BLaER1 treated with 17β-estradiol and CSF1 and Interleukin-3, amounts not matched to agents 10 nM and 100 nM (cell line): ENCODE results near the gene WDR33.
"Not testable (repeated sequence)": the region's sequence is repeated elsewhere in the genome, so short reads cannot be mapped to it uniquely, and the experiment has no call there.

Source experiments
- H3K27ac ChIP-seq, 11 experiments: shearing (Covaris generic); formaldehyde crosslinking; 2 replicates each; pipeline ENCODE4 v1.8.1; 2022
- H3K27me3 ChIP-seq, 11 experiments: shearing (Covaris generic); formaldehyde crosslinking; 2 replicates each; pipeline ENCODE4 v1.8.1; 2022
- H3K36me3 ChIP-seq, 11 experiments: shearing (Covaris generic); formaldehyde crosslinking; 2 replicates each; pipeline ENCODE4 v1.8.1; 2022
- H3K4me1 ChIP-seq, 10 experiments: shearing (Covaris generic); formaldehyde crosslinking; 2 replicates each; pipeline ENCODE4 v1.8.1; 2022
- H3K4me2 ChIP-seq, 11 experiments: shearing (Covaris generic); formaldehyde crosslinking; 2 replicates each; pipeline ENCODE4 v1.8.1; 2022
- H3K4me3 ChIP-seq, 10 experiments: shearing (Covaris generic); formaldehyde crosslinking; 2 replicates each; pipeline ENCODE4 v1.8.1; 2022
- H3K9ac ChIP-seq, 11 experiments: shearing (Covaris generic); formaldehyde crosslinking; 2 replicates each; pipeline ENCODE4 v1.8.1; 2022
- H3K9me3 ChIP-seq, 11 experiments: shearing (Covaris generic); formaldehyde crosslinking; replicated peaks in 1 of 11; 2 replicates each; pipeline ENCODE4 v1.8.1; 2022
- H4K20me1 ChIP-seq, 11 experiments: shearing (Covaris generic); formaldehyde crosslinking; 2 replicates each; pipeline ENCODE4 v1.8.1; 2022
- Cebpa-rat ChIP-seq, 11 experiments: shearing (Covaris generic); IDR thresholded peaks; 2 replicates each; pipeline ENCODE4 v1.8.1; 2022

Gene WDR33

GRCh38 chr2:127814677-127815076 is 3.7 kb upstream of the WDR33 start:
- Histone ChIP-seq H3K36me3 (no peaks in the 10 kb centered on the region), H3K9ac (no peak overlapping the region), H3K4me2 (no peak overlapping the region), H3K9me3 (peaks cover 14 to 26% (median 19%) of the 10 kb centered on the region in 11 experiments), H3K4me3 (no peak overlapping the region), H3K27me3 (no peaks in the 10 kb centered on the region), H4K20me1 (peaks cover 0 to 7% (median under 1%) of the 10 kb centered on the region in 11 experiments; a peak in 8 of 22 replicates), H3K4me1 (peaks cover 6 to 24% (median 11%) of the 10 kb centered on the region in 10 experiments; a peak in 18 of 20 replicates), H3K27ac (no peak overlapping the region)
- no peak for TF ChIP-seq Cebpa-rat (IDR thresholded peaks at IDR 0.05)

- H3K27ac ChIP-seq: peak overlapping the region in 1 of 11 experiments; percentile 94; a peak in 1 of 22 replicates
- peaks cover 20 to 45% (median 32%) of the 10 kb centered on the region in 10 experiments for H3K4me1 ChIP-seq
- not testable (repeated sequence) for H3K4me3 ChIP-seq, H3K9me3 ChIP-seq, H3K9ac ChIP-seq, H3K27me3 ChIP-seq
- peaks cover 14 to 29% (median 21%) of the 10 kb centered on the region in 11 experiments; a peak in 21 of 22 replicates for H4K20me1 ChIP-seq
- H3K36me3 ChIP-seq: peaks cover 0 to 11% (median 0%) of the 10 kb centered on the region in 11 experiments; a peak in 2 of 22 replicates
- peak overlapping the region in 5 of 11 experiments; percentile 76 to 90 (median 80); a peak in 8 of 22 replicates for H3K4me2 ChIP-seq
Measured at GRCh38 chr2:127812441-127812840, 1.5 kb upstream of the WDR33 start.

- Histone ChIP-seq H3K4me3 (peak overlapping the region; percentile 74 to 97 (median 82)), H3K9me3 (no peaks in the 10 kb centered on the region), H3K4me1 (peaks cover 24 to 53% (median 40%) of the 10 kb centered on the region in 10 experiments), H3K27me3 (no peaks in the 10 kb centered on the region), H3K36me3 (peaks cover 0 to 18% (median 0%) of the 10 kb centered on the region in 11 experiments; a peak in 3 of 22 replicates), H3K27ac (peak overlapping the region; percentile 88 to 95 (median 90); a peak in 21 of 22 replicates), H3K4me2 (peak overlapping the region; percentile 76 to 99 (median 85)), H4K20me1 (peaks cover 22 to 37% (median 29%) of the 10 kb centered on the region in 11 experiments; a peak in 21 of 22 replicates), H3K9ac (peak overlapping the region; percentile 85 to 97 (median 93))
- no peak for TF ChIP-seq Cebpa-rat (IDR thresholded peaks at IDR 0.05)
Measured at GRCh38 chr2:127811397-127812321, 688 bp upstream of the WDR33 start.

GRCh38 chr2:127810156-127810618 is 784 bp downstream of the WDR33 start:
- Histone ChIP-seq H3K27ac (peak overlapping the region; percentile 88 to 95 (median 90)), H3K4me2 (peak overlapping the region; percentile 76 to 91 (median 88)), H4K20me1 (peaks cover 36 to 52% (median 44%) of the 10 kb centered on the region in 11 experiments), H3K4me3 (peak overlapping the region; percentile 74 to 97 (median 82)), H3K27me3 (no peaks in the 10 kb centered on the region), H3K9ac (peak overlapping the region; percentile 85 to 97 (median 93)), H3K36me3 (peaks cover 0 to 26% (median 7%) of the 10 kb centered on the region in 11 experiments; a peak in 9 of 22 replicates), H3K4me1 (peaks cover 28 to 67% (median 52%) of the 10 kb centered on the region in 10 experiments), H3K9me3 (no peaks in the 10 kb centered on the region)
- no peak for TF ChIP-seq Cebpa-rat (IDR thresholded peaks at IDR 0.05)

GRCh38 chr2:127807678-127808353 is 3.2 kb downstream of the WDR33 start:
- Histone ChIP-seq H3K27me3 (no peaks in the 10 kb centered on the region), H3K4me2 (peak overlapping the region; percentile 36 to 91 (median 88); a peak in 18 of 22 replicates), H3K4me1 (peaks cover 28 to 63% (median 53%) of the 10 kb centered on the region in 10 experiments), H3K9ac (peak overlapping the region in 2 of 11 experiments; percentile 23 to 56; a peak in 4 of 22 replicates), H3K4me3 (no peak overlapping the region), H4K20me1 (peaks cover 60 to 75% (median 67%) of the 10 kb centered on the region in 11 experiments), H3K27ac (no peak overlapping the region), H3K9me3 (no peaks in the 10 kb centered on the region), H3K36me3 (peaks cover 7 to 50% (median 18%) of the 10 kb centered on the region in 11 experiments; a peak in 14 of 22 replicates)
- no peak for TF ChIP-seq Cebpa-rat (IDR thresholded peaks at IDR 0.05)

- H3K27ac ChIP-seq, H3K9ac ChIP-seq, H3K9me3 ChIP-seq, H3K4me3 ChIP-seq, H3K27me3 ChIP-seq: not testable (repeated sequence)
- Histone ChIP-seq H3K4me2 (peak overlapping the region; percentile 0 to 89 (median 21); a peak in 12 of 22 replicates), H3K36me3 (peaks cover 7 to 60% (median 25%) of the 10 kb centered on the region in 11 experiments; a peak in 19 of 22 replicates), H4K20me1 (peaks cover 70 to 85% (median 77%) of the 10 kb centered on the region in 11 experiments), H3K4me1 (peaks cover 27 to 55% (median 48%) of the 10 kb centered on the region in 10 experiments)
Measured at GRCh38 chr2:127806860-127807259, 4.1 kb downstream of the WDR33 start.

GRCh38 chr2:127805491-127805890 is 5.5 kb downstream of the WDR33 start:
- Histone ChIP-seq H3K4me3 (no peak overlapping the region), H4K20me1 (peaks cover 83 to 99% (median 90%) of the 10 kb centered on the region in 11 experiments), H3K36me3 (peaks cover 15 to 73% (median 37%) of the 10 kb centered on the region in 11 experiments), H3K4me1 (peaks cover 24 to 53% (median 44%) of the 10 kb centered on the region in 10 experiments), H3K27ac (no peak overlapping the region), H3K9me3 (no peaks in the 10 kb centered on the region; a peak in 2 of 22 replicates), H3K27me3 (no peaks in the 10 kb centered on the region), H3K9ac (0 out of 22 replicates have a peak overlapping the region, but pooled peaks of 1 of the 11 experiments have one; percentile 30), H3K4me2 (peak overlapping the region in 3 of 11 experiments; percentile 2 to 11 (median 9); a peak in 5 of 22 replicates)
- TF ChIP-seq Cebpa-rat (IDR thresholded peaks at IDR 0.05): no peak

- Histone ChIP-seq H3K27ac (no peak overlapping the region), H4K20me1 (peaks cover 72 to 100% (median 98%) of the 10 kb centered on the region in 11 experiments), H3K9me3 (peaks cover 0 to 43% (median 23%) of the 10 kb centered on the region in 11 experiments; a peak in 15 of 22 replicates), H3K27me3 (no peaks in the 10 kb centered on the region), H3K9ac (no peak overlapping the region), H3K4me2 (0 out of 22 replicates have a peak overlapping the region, but pooled peaks of 1 of the 11 experiments have one; percentile 26), H3K36me3 (peaks cover 14 to 100% (median 77%) of the 10 kb centered on the region in 11 experiments), H3K4me1 (peaks cover 0 to 46% (median 20%) of the 10 kb centered on the region in 10 experiments; a peak in 14 of 20 replicates), H3K4me3 (no peak overlapping the region)
- no peak for TF ChIP-seq Cebpa-rat (IDR thresholded peaks at IDR 0.05)
Measured at GRCh38 chr2:127799926-127800325, 11.0 kb downstream of the WDR33 start.
